PC-9 (cell line): ENCODE measurements around the gene SDK2. TPM values are rescaled to one million over a fixed set of nuclear protein-coding genes. Genes with fewer than 3 reads are reported as not detected.

Source experiments
- BruUV-seq: library from RNA; stranded (reverse); fragments of 400-500 nt; replicated peaks from 2 replicates; lab custom pipeline; 2021; lab: Mats Ljungman, UMichigan
- CTCF ChIA-PET: fragments of 300-600 bp; sonication (Branson Sonifier 250); formaldehyde crosslinking; loops from one replicate; lab custom pipeline; 2022; ENCODE audit warnings: antibody characterized with exemption; lab: Charles Lee
- POLR2A ChIA-PET: fragments of 300-600 bp; sonication (Branson Sonifier 250); formaldehyde crosslinking; loops from one replicate; lab custom pipeline; 2022; ENCODE audit warnings: antibody characterized with exemption; ENCODE audit not compliant: unreplicated experiment; lab: Charles Lee
- DNase-seq, 2 experiments: peaks; one replicate each; pipeline versions ENCODE4 v3.0.0 to v3.0.0-alpha.2; 2015 to 2022; ENCODE audit warnings: mixed read lengths in 1 of 2
- H2AFZ ChIP-seq: fragments of 200-600 bp; sonication (generic); 2 replicates; pipeline ENCODE4 v1.8.1; 2017; ENCODE audit warnings: antibody characterized with exemption
- H3F3A ChIP-seq: fragments of 200-600 bp; sonication (generic); 2 replicates; pipeline ENCODE4 v1.8.1; 2017; ENCODE audit warnings: antibody characterized with exemption, mild to moderate bottlenecking, low read depth; ENCODE audit not compliant: insufficient read depth
- H3K27ac ChIP-seq: fragments of 200-600 bp; sonication (generic); 2 replicates; pipeline ENCODE4 v1.6.1; 2016; ENCODE audit warnings: mixed run types
- H3K27me3 ChIP-seq: fragments of 200-600 bp; sonication (generic); 2 replicates; pipeline ENCODE4 v1.6.1; 2016; ENCODE audit warnings: low read depth, mixed run types; ENCODE audit not compliant: insufficient read depth
- H3K36me3 ChIP-seq: fragments of 200-600 bp; sonication (generic); 2 replicates; pipeline ENCODE4 v1.6.1; 2016; ENCODE audit warnings: low read depth, mixed run types
- H3K4me1 ChIP-seq: fragments of 200-600 bp; sonication (generic); replicated peaks from 2 replicates; pipeline ENCODE4 v1.6.1; 2016; ENCODE audit warnings: mixed run types; ENCODE audit not compliant: insufficient read depth
- H3K4me2 ChIP-seq: fragments of 200-600 bp; sonication (generic); 2 replicates; pipeline ENCODE4 v1.6.1; 2017; ENCODE audit warnings: mixed run types
- H3K4me3 ChIP-seq: fragments of 200-600 bp; sonication (generic); 2 replicates; pipeline ENCODE4 v1.6.1; 2016; ENCODE audit warnings: mixed run types
- H3K79me2 ChIP-seq: fragments of 200-600 bp; sonication (generic); 2 replicates; pipeline ENCODE4 v1.6.1; 2017; ENCODE audit warnings: low read depth, mixed run types
- H3K9me2 ChIP-seq: fragments of 200-600 bp; sonication (generic); 2 replicates; pipeline ENCODE4 v1.8.1; 2017; ENCODE audit warnings: mild to moderate bottlenecking; ENCODE audit not compliant: insufficient read depth
- H3K9me3 ChIP-seq: fragments of 200-600 bp; sonication (generic); 2 replicates; pipeline ENCODE4 v1.8.1; 2016; ENCODE audit warnings: low read depth; ENCODE audit not compliant: insufficient read depth
- H4K20me1 ChIP-seq: fragments of 200-600 bp; sonication (generic); 2 replicates; pipeline ENCODE4 v1.8.1; 2017; ENCODE audit not compliant: insufficient read depth
- CTCF ChIP-seq: fragments of 200-600 bp; sonication (generic); conservative IDR thresholded peaks from 2 replicates; pipeline ENCODE4 v1.6.1; 2017; ENCODE audit warnings: mixed run types, antibody characterized with exemption, mild to moderate bottlenecking, moderate library complexity
- EZH2 ChIP-seq: fragments of 200-600 bp; sonication (generic); IDR thresholded peaks from 2 replicates; pipeline ENCODE4 v1.8.0; 2017; ENCODE audit warnings: antibody characterized with exemption, low read depth
- intact Hi-C: fragments of 100-400 bp; cut with micrococcal nuclease; formaldehyde crosslinking; loops from one replicate; pipeline ENCODE4 v1.10.0; 2022; ENCODE audit not compliant: unreplicated experiment
- total RNA-seq: library from RNA; stranded (reverse); gene quantifications from 2 replicates; pipeline ENCODE4 v1.2.3, GENCODE V29; 2021

The SDK2 gene
- total RNA-seq, 1 experiment from 2014 or later, result 0.04 TPM

GRCh38 chr17:73301369-73301768 is 342.9 kb downstream of the SDK2 start:
- H3K9me3 ChIP-seq, result no peaks in the 10 kb centered on the region
- no TSS peak for BruUV-seq
- H3K27ac ChIP-seq, result no peak overlapping the region
- TF ChIP-seq CTCF, result no peak
- no peak for TF ChIP-seq EZH2
- H3F3A ChIP-seq, result peaks cover 22% of the 10 kb centered on the region; the same call in 1 of the 2 replicates
- no peaks in the 10 kb centered on the region for H3K9me2 ChIP-seq
- H3K79me2 ChIP-seq, result peaks cover 97% of the 10 kb centered on the region
- H4K20me1 ChIP-seq, result peaks cover 13% of the 10 kb centered on the region
- no peak overlapping the region for H2AFZ ChIP-seq
- H3K4me3 ChIP-seq, result no peak overlapping the region
- no peak for DNase-seq
- H3K4me1 ChIP-seq, result peaks cover 35% of the 10 kb centered on the region
- intact Hi-C loops, result no loop called here
- CTCF ChIA-PET, result interaction anchor here (0.6 kb wide), 1 partner anchor 1754 kb away, joined by 3 read pairs; no protein-coding TSS in a partner anchor
- H3K4me2 ChIP-seq, result no peak overlapping the region
- POLR2A ChIA-PET, result no interaction called here
- peaks cover 8% of the 10 kb centered on the region; the same call in 1 of the 2 replicates for H3K36me3 ChIP-seq
- no peaks in the 10 kb centered on the region for H3K27me3 ChIP-seq

- CTCF ChIA-PET, result no interaction called here
- TF ChIP-seq CTCF (no peak), EZH2 (no peak)
- peaks cover 23% of the 10 kb centered on the region for H3F3A ChIP-seq
- H3K27ac ChIP-seq, result 0 out of 2 replicates have a peak overlapping the region, but pooled peaks have one; percentile 16
- no peak overlapping the region for H2AFZ ChIP-seq
- no TSS peak for BruUV-seq
- peaks cover under 1% of the 10 kb centered on the region; the same call in 1 of the 2 replicates for H3K36me3 ChIP-seq
- peaks cover 97% of the 10 kb centered on the region for H3K79me2 ChIP-seq
- H3K4me2 ChIP-seq, result no peak overlapping the region
- peaks cover 11% of the 10 kb centered on the region; the same call in 1 of the 2 replicates for H4K20me1 ChIP-seq
- POLR2A ChIA-PET, result no interaction called here
- peaks cover 31% of the 10 kb centered on the region for H3K4me1 ChIP-seq
- no peaks in the 10 kb centered on the region for H3K9me3 ChIP-seq
- H3K9me2 ChIP-seq, result no peaks in the 10 kb centered on the region
- no peaks in the 10 kb centered on the region for H3K27me3 ChIP-seq
- intact Hi-C loops, result no loop called here
- no peak for DNase-seq
- no peak overlapping the region for H3K4me3 ChIP-seq
These were observed 343.9 kb downstream of the SDK2 start for GRCh38 chr17:73300392-73300791.

GRCh38 chr17:73297934-73298861 is 346.0 kb downstream of the SDK2 start:
- no peaks in the 10 kb centered on the region for H3K9me2 ChIP-seq
- peaks cover 90% of the 10 kb centered on the region for H3K79me2 ChIP-seq
- no peak overlapping the region for H3K4me3 ChIP-seq
- no peaks in the 10 kb centered on the region for H3K27me3 ChIP-seq
- no peaks in the 10 kb centered on the region; the same call in 1 of the 2 replicates for H3K36me3 ChIP-seq
- no TSS peak for BruUV-seq
- CTCF ChIA-PET, result interaction anchor here (0.6 kb wide), 2 partner anchors 12 to 1886 kb away, joined by 3 to 6 read pairs; no protein-coding TSS in a partner anchor
- 0 out of 2 replicates have a peak overlapping the region, but pooled peaks have one; percentile 0 for H3K27ac ChIP-seq
- peaks cover 42% of the 10 kb centered on the region for H3F3A ChIP-seq
- H2AFZ ChIP-seq, result no peak overlapping the region
- DNase-seq, result no peak
- H4K20me1 ChIP-seq, result peaks cover 11% of the 10 kb centered on the region; the same call in 1 of the 2 replicates
- no peaks in the 10 kb centered on the region for H3K9me3 ChIP-seq
- H3K4me2 ChIP-seq, result no peak overlapping the region
- peaks cover 35% of the 10 kb centered on the region for H3K4me1 ChIP-seq
- POLR2A ChIA-PET, result no interaction called here
- TF ChIP-seq CTCF (no peak), EZH2 (no peak)
- intact Hi-C loops, result no loop called here
